ENCODE results near the gene HLA-G. TPM values are rescaled to one million over a fixed set of nuclear protein-coding genes. Genes with fewer than 3 reads are reported as not detected.

HLA-G gene
- total RNA-seq, 3 donors from 2014 or later, result 1.5 to 1.9 (median 1.9) TPM

DNA sequence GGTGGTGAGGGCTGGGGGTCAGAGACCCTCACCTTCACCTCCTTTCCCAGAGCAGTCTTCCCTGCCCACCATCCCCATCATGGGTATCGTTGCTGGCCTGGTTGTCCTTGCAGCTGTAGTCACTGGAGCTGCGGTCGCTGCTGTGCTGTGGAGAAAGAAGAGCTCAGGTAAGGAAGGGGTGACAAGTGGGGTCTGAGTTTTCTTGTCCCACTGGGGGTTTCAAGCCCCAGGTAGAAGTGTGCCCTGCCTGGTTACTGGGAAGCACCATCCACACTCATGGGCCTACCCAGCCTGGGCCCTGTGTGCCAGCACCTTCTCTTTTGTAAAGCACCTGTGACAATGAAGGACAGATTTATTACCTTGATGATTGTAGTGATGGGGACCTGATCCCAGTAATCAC, 2.1 kb downstream of the HLA-G start:
- intact Hi-C loops (cut with DNase I, micrococcal nuclease), result loop anchor here (5.0 to 10.0 kb wide), 2 partner anchors 122 to 125 kb away; no protein-coding TSS in a partner anchor
- DNase-seq, result no peak
- ATAC-seq, result no peak
- H3K36me3 ChIP-seq (ENCODE audit: low read depth), result no peaks in the 10 kb centered on the region
- TF ChIP-seq, protein P1, sequence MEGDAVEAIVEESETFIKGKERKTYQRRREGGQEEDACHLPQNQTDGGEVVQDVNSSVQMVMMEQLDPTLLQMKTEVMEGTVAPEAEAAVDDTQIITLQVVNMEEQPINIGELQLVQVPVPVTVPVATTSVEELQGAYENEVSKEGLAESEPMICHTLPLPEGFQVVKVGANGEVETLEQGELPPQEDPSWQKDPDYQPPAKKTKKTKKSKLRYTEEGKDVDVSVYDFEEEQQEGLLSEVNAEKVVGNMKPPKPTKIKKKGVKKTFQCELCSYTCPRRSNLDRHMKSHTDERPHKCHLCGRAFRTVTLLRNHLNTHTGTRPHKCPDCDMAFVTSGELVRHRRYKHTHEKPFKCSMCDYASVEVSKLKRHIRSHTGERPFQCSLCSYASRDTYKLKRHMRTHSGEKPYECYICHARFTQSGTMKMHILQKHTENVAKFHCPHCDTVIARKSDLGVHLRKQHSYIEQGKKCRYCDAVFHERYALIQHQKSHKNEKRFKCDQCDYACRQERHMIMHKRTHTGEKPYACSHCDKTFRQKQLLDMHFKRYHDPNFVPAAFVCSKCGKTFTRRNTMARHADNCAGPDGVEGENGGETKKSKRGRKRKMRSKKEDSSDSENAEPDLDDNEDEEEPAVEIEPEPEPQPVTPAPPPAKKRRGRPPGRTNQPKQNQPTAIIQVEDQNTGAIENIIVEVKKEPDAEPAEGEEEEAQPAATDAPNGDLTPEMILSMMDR (IDR thresholded peaks at IDR 0.05), result no peak
- peaks cover 7% of the 10 kb centered on the region for H3K4me1 ChIP-seq (ENCODE audit: low read depth)
- H3K9me3 ChIP-seq, result no peaks in the 10 kb centered on the region
- H3K4me3 ChIP-seq, result no peak overlapping the region

DNA sequence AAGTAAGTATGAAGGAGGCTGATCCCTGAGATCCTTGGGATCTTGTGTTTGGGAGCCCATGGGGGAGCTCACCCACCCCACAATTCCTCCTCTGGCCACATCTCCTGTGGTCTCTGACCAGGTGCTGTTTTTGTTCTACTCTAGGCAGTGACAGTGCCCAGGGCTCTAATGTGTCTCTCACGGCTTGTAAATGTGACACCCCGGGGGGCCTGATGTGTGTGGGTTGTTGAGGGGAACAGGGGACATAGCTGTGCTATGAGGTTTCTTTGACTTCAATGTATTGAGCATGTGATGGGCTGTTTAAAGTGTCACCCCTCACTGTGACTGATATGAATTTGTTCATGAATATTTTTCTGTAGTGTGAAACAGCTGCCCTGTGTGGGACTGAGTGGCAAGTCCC, 2.8 kb downstream of the HLA-G start:
- Histone ChIP-seq H3K9me3 (no peaks in the 10 kb centered on the region), H3K4me3 (no peak overlapping the region), H3K4me1 (ENCODE audit: low read depth) (peaks cover 7% of the 10 kb centered on the region), H3K36me3 (ENCODE audit: low read depth) (no peaks in the 10 kb centered on the region)
- no peak for DNase-seq
- TF ChIP-seq, protein P1 (IDR thresholded peaks at IDR 0.05), result no peak
- intact Hi-C loops (cut with DNase I, micrococcal nuclease), result loop anchor here (5.0 to 10.0 kb wide), 2 partner anchors 123 to 126 kb away; no protein-coding TSS in a partner anchor
- no peak for ATAC-seq

DNA sequence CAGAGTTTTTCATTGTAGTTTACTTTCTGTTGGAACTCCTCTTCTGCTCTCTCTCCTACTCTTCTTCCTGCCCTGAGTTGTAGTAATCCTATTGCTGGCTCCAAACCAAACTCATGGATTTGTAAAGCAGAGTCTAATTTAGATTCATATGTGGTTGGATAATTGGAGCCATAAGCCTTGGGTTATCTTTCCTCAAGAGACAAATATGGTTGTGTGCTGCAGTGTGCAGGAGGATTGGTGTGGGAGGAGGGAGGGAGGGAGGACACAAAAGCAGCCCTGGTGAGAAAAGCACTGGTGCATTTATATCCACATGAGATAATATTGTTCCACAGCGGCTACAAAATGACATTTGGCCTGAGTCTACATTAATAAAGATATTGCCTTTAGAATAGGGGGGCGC, 4.2 kb downstream of the HLA-G start:
- no peaks in the 10 kb centered on the region for H3K36me3 ChIP-seq (ENCODE audit: low read depth)
- DNase-seq (no peak), ATAC-seq (no peak)
- TF ChIP-seq, protein P1 (IDR thresholded peaks at IDR 0.05), result no peak
- no peak overlapping the region for H3K4me3 ChIP-seq
- H3K4me1 ChIP-seq (ENCODE audit: low read depth), result peaks cover 7% of the 10 kb centered on the region
- intact Hi-C loops (cut with DNase I, micrococcal nuclease), result loop anchor here (5.0 to 10.0 kb wide), 2 partner anchors 124 to 127 kb away; no protein-coding TSS in a partner anchor
- no peaks in the 10 kb centered on the region for H3K9me3 ChIP-seq

DNA sequence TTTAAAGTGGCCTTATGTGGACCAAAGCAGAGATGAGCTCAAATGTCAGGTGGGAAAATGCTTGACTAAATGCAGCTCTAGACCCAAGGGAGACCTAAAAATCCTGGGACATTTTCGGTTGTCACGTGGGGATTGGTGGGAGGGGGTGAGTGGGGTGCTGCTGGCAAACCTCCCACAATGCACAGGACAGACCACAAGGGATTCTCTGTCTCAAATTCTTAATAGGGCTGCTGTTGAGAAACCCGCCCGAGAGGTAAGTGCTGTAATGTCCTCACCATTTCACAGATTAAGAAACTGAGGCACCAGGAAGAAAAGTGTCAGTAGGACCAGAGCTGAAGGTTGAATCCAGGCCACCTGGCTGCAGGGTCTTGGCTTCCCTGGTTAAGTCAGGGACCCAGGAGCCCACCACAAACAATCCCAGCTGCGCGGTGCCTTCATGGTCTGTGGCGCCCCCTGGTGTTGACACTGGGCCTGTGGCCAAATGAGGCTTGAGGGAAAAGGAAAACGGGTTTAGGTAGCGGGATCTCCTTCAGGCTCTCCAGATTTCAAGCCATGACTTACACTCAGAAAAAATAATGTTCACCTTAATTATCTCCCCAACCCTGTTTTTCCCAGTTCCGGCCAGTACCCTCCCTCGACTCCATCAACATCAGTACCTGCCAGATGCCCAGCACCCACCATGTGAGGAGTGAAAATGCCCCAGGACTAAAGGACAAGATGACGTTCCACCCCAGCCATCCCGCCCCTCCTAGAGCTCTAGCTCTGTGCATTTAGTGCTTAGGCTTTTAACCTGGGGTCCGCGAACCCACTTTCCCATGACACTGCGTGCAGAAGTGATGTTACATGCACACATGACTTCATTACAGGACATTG, 7.2 kb downstream of the HLA-G start:
- H3K9me3 ChIP-seq, result no peaks in the 10 kb centered on the region
- ATAC-seq, result peak; percentile 78
- peak in 2 of 3 donors; percentile 56 to 61 for DNase-seq
- intact Hi-C loops (cut with DNase I, micrococcal nuclease), result loop anchor here (5.0 to 10.0 kb wide), 2 partner anchors 127 to 130 kb away; no protein-coding TSS in a partner anchor
- no peaks in the 10 kb centered on the region for H3K4me1 ChIP-seq (ENCODE audit: low read depth)
- H3K4me3 ChIP-seq, result no peak overlapping the region
- TF ChIP-seq, protein P1 (IDR thresholded peaks at IDR 0.05), result peak; percentile 74
- no peaks in the 10 kb centered on the region for H3K36me3 ChIP-seq (ENCODE audit: low read depth)

DNA sequence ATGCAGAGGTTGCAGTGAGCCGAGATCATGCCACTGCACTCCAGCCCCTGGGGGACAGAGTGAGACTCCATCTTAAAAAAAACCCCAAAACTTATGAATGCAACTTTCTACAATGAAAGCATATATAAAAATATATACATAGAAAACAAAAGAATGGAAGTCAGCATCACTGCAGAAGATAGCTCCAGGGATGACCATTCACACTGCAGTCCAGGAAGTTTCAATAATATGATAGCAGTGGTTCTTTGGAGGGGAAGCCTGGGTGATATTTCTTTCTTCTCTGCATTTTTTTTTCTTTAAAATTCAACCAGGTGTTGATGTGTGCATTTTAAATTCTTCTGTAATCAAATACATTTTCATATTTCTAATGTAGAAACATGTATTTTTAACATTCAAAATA, 12.3 kb downstream of the HLA-G start:
- Histone ChIP-seq H3K36me3 (ENCODE audit: low read depth) (no peaks in the 10 kb centered on the region), H3K9me3 (no peaks in the 10 kb centered on the region), H3K4me1 (ENCODE audit: low read depth) (no peaks in the 10 kb centered on the region), H3K4me3 (no peak overlapping the region)
- DNase-seq, result no peak
- intact Hi-C loops (cut with DNase I, micrococcal nuclease), result loop anchor here in 1 of 2 donors (10.0 kb wide), 2 partner anchors 135 to 295 kb away; partner anchors contain the start of gene TRIM40
- ATAC-seq, result no peak
- TF ChIP-seq, protein P1 (IDR thresholded peaks at IDR 0.05), result no peak
